Measurements from ENCODE around the gene BFAR. TPM values are rescaled to one million over a fixed set of nuclear protein-coding genes. Genes with fewer than 3 reads are reported as not detected.

The BFAR gene
- total and polyA plus RNA-seq, 2 of the 8 experiments (the other 6 are each of a cell fraction or from before 2014, with no cell fraction given), result 56.9 to 78.2 TPM

GRCh38 chr16:14613991-14614390, 18.8 kb upstream of the BFAR start:
- H3K9me3 ChIP-seq (ENCODE audit: insufficient read depth in 2 of 2, low read depth in 1 of 2, low read length in 1 of 2), result no peaks in the 10 kb centered on the region
- H3K9ac ChIP-seq (replicated peaks in 1 of 4; ENCODE audit: extremely low read depth in 1 of 4, low read depth in 3 of 4, low read length in 3 of 4), result no peak overlapping the region
- H3K4me1 ChIP-seq (replicated peaks in 1 of 4; ENCODE audit: control insufficient read depth in 3 of 4, insufficient read depth in 4 of 4, low read length in 3 of 4), result peaks cover 0 to 3% (median 0%) of the 10 kb centered on the region in 4 experiments; a peak in 1 of 7 replicates
- no peak overlapping the region for H2AFZ ChIP-seq (ENCODE audit: low read length)
- no peak overlapping the region for H3K14ac ChIP-seq (ENCODE audit: insufficient read length)
- no peak overlapping the region for H2AK5ac ChIP-seq (ENCODE audit: low read depth, low read length)
- no peak overlapping the region for H2BK20ac ChIP-seq (ENCODE audit: low read length)
- no peaks in the 10 kb centered on the region for H4K20me1 ChIP-seq (replicated peaks in 1 of 2; ENCODE audit: control insufficient read depth in 1 of 2, insufficient read depth in 2 of 2, low read length in 2 of 2)
- H4K5ac ChIP-seq (ENCODE audit: insufficient read length, low read depth, low read length), result no peak overlapping the region
- H3K4ac ChIP-seq (replicated peaks; ENCODE audit: insufficient read length, low read depth, low read length), result no peak overlapping the region
- no peak overlapping the region for H3K4me3 ChIP-seq (ENCODE audit: extremely low read depth in 1 of 4, insufficient read depth in 2 of 4, low read depth in 3 of 4, low read length in 4 of 4)
- no peaks in the 10 kb centered on the region for H3K23me2 ChIP-seq (ENCODE audit: low read depth, low read length)
- no peak overlapping the region for H2BK120ac ChIP-seq (replicated peaks; ENCODE audit: low read depth, low read length)
- 90% methylated on average over 4 of the region's 4 CpGs; no CpG with 5 or more reads in 1 of the 2 experiments for WGBS, 2 experiments (ENCODE audit: extremely low coverage in 1 of 2, insufficient coverage in 1 of 2, insufficient read length in 1 of 2, insufficient replicate concordance in 2 of 2, low coverage in 1 of 2, low lambda C conversion rate in 2 of 2, missing lambda C conversion rate in 1 of 2)
- no peaks in the 10 kb centered on the region for H3K79me1 ChIP-seq (ENCODE audit: low read depth, low read length)
- H4K91ac ChIP-seq (replicated peaks; ENCODE audit: insufficient read length, low read length), result no peak overlapping the region
- H2BK12ac ChIP-seq (ENCODE audit: low read depth, low read length), result no peak overlapping the region
- no peak overlapping the region for H2BK15ac ChIP-seq (ENCODE audit: low read length)
- no peak overlapping the region for H3K4me2 ChIP-seq (ENCODE audit: insufficient read depth in 1 of 2, low read depth in 2 of 2, low read length in 2 of 2)
- no peaks in the 10 kb centered on the region for H3K27me3 ChIP-seq (replicated peaks in 1 of 4; ENCODE audit: control insufficient read depth in 3 of 4, extremely low read depth in 1 of 4, insufficient read depth in 3 of 4, low read length in 3 of 4)
- H2BK5ac ChIP-seq (ENCODE audit: low read depth, low read length), result no peak overlapping the region
- no peak for DNase-seq (ENCODE audit: low read depth in 1 of 2, low spot score in 2 of 2)
- FAIRE-seq, result no peak
- no peaks in the 10 kb centered on the region for H3K79me2 ChIP-seq (ENCODE audit: control insufficient read depth in 1 of 2, insufficient read depth in 2 of 2, low read length in 2 of 2)
- CTCF ChIA-PET (ENCODE audit: partially characterized antibody), result no interaction called here
- H4K8ac ChIP-seq (ENCODE audit: extremely low read depth, insufficient read depth, low read length), result no peak overlapping the region
- H3K18ac ChIP-seq (ENCODE audit: extremely low read depth, low read length), result no peak overlapping the region
- H3K36me3 ChIP-seq (ENCODE audit: control insufficient read depth in 2 of 4, insufficient read depth in 4 of 4, low read length in 3 of 4), result peaks cover 5 to 74% (median 32%) of the 10 kb centered on the region in 4 experiments
- no peak overlapping the region for H3K27ac ChIP-seq (ENCODE audit: low read depth, low read length)
- POLR2A ChIA-PET (ENCODE audit: partially characterized antibody), result interaction anchor here (1.1 kb wide), 1 partner anchor 47 kb away, joined by 3 read pairs; no protein-coding TSS in a partner anchor
- H3K23ac ChIP-seq (ENCODE audit: insufficient read length), result no peak overlapping the region
- no peak overlapping the region for H3K56ac ChIP-seq (replicated peaks; ENCODE audit: insufficient read length, low read depth, low read length)
- TF ChIP-seq ATF2 (IDR thresholded peaks at IDR 0.05; ENCODE audit: low read length) (no peak), ATF3 (IDR thresholded peaks at IDR 0.05; ENCODE audit: insufficient read depth, low read depth, low read length) (no peak), BACH1 (IDR thresholded peaks at IDR 0.05; ENCODE audit: low read length) (no peak), SP1 (IDR thresholded peaks at IDR 0.05; ENCODE audit: low read depth, low read length) (no peak), TAF7 (optimal IDR thresholded peaks at IDR 0.05; ENCODE audit: borderline replicate concordance, low read depth, low read length) (no peak), POU5F1 (IDR thresholded peaks at IDR 0.05; ENCODE audit: low read depth, low read length) (no peak), SIN3A (conservative IDR thresholded peaks at IDR 0.05 in 1 of 2, IDR thresholded peaks at IDR 0.05 in 1 of 2; ENCODE audit: low read depth in 1 of 2, low read length in 2 of 2) (no peak), YY1 (IDR thresholded peaks at IDR 0.05; ENCODE audit: low read depth, low read length) (no peak), JUN (IDR thresholded peaks at IDR 0.05; ENCODE audit: low read depth, low read length) (no peak), RAD21 (IDR thresholded peaks at IDR 0.05 in 1 of 2, conservative IDR thresholded peaks at IDR 0.05 in 1 of 2; ENCODE audit: low read depth in 2 of 2, low read length in 2 of 2) (no peak), CBX5 (IDR thresholded peaks at IDR 0.05; ENCODE audit: low read depth, low read length) (no peak), POLR2AphosphoS5 (IDR thresholded peaks at IDR 0.05; ENCODE audit: low read depth, low read length) (no peak)
